HG03469 (cell line): ENCODE measurements around the gene CHRNA4.

Source experiments
- ATAC-seq: cut with Tn5 transposase; IDR thresholded peaks from one replicate; pipeline ENCODE4 v1.9.1; 2021; ENCODE audit warnings: mild to moderate bottlenecking, moderate library complexity, moderate number of reproducible peaks; ENCODE audit not compliant: unreplicated experiment

Gene CHRNA4

DNA sequence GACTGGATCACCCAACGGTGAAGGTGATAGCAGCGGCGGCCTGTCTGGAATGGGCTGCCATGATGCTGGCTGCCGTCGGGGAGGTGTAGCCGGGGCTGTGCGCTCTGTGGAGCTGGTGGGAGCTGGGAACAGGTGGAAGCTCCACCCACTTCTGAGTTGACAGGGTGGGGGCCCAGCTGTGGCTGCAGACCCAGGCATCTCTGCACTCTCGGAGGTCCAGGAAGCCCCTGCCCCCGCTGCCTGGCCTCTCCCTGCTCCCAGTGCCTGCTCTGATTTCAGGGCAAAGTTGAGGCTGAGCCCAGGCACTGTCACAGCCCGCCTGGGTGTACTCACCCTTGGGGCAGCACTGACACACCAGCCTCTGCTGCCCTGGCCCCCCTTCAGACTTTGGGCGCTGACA is 18.1 kb upstream of the CHRNA4 start:
- ATAC-seq = no peak

GRCh38 chr20:63378626-63379025 is 17.5 kb upstream of the CHRNA4 start:
- no peak for ATAC-seq

DNA sequence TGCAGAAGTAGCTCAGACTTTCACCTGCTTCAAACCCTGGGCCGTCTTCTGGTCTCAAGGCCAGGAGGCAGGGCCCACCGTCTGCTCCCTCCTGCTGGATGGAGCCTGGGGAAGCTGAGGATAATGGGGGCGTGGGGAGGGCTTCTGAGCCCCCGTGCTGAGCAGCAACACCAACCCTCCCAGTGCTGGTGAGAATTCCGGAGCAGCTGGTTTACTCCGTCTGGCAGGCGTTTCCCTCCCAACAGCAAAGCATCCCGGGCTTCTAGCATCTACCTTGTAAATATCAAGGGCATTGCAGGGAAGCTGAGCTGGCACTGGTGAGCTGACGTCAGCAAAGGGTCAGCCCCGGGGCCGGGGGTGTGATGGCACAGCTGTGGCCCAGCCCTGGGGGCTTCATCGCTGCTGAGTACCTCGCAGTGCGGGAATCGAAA is 16.8 kb upstream of the CHRNA4 start:
- no peak for ATAC-seq

DNA sequence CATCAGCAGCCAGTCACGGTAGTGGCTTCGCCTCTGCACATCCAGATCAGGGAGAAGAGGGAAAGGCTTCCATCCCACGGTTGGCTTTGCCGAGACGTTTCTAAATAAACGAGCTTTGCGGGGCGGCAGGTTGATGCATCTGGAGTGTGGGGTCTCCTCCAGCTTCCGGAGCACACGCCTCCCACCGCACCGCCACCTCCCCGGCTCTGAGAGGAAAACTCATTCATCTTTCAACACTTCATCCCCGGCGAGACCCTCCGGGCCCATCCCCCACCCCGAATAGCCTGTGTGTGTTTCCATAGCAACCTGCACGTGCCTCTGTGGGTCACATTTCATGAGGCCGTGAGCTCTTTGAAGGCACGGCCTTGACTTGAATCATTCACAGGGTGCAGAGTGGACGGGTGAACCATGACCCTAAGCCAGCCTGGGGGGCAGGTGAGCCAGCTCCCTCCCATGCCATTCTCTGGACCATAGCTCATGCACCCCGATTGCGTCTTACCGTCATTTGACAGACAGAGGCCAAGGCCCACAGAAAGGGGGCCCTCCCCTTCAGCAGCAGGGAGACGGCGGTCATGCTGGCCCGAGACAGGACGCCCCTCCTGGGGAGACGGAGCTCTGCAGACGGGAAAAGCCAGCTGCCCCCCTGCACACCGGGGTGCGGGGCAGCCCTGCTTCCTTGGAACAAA is 16.2 kb upstream of the CHRNA4 start:
- ATAC-seq = no peak

DNA sequence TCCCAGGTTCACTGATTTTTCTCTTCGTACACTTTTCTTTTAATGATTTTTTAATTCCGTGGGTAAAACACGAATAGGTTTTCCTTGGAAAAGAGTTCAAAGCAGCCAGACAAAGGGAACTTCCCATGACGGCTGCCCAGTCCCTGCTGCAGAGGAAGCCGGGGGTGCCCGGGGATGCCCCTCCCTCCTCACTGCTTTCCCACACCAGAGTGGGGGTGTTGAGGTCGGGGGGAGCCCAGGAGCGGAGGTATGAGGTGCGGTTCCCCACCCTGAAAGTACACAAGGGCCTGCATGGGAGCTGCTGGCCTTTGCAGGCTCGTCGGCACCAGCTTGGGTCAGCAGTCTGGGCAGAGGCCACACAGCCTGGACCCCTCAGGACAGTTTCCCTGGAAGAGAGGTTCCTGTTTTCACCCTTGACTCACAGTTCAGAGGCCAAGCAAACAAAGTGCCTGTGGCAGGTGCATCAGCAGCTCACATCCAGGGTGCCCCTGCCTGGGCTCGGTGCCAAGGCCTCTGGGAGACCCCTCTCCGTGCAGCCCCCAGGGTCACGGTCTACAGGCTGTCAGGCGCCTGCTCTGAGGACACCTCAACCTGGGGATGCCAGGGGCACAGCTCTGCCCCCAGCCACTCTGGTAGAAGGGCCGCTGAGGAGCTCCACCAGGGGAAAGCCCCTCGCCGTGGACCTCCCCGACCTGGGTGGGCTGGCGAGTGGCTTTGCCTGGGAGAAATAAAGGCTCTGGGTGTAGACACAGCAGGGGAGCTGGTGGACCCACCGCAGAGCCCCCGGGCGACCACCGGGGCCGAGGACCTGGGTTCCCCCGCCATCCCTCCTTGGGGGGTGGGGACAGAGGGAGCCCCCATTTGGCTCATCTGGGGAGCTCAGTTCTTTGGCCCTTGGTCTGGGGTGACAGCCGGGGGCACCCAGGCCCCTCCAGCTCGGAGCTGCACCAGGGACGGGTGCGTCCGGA is 15.4 kb upstream of the CHRNA4 start:
- ATAC-seq = no peak

DNA sequence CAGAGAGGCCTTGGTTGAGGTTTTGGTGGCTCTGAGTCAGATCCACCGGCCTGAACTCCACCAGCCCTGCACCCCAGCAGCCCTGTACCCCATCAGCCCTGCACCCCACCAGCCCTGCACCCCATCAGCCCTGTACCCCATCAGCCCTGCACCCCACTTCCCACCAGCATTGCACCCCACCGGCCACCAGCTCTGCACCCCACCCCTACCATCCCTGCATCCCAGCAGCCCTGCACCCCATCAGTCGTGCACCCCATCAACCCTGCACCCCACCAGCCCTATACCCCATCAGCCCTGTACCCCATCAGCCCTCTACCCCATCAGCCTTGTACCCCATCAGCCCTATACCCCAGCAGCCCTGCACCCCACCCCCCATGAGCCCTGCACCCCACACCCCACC is 14.3 kb upstream of the CHRNA4 start:
- no peak for ATAC-seq

- no peak for ATAC-seq
These were observed 13.4 kb upstream of the CHRNA4 start for GRCh38 chr20:63374504-63374903.

- no peak for ATAC-seq
These were observed 12.8 kb upstream of the CHRNA4 start for GRCh38 chr20:63373996-63374395.

- no peak for ATAC-seq
These were observed 12.1 kb upstream of the CHRNA4 start for GRCh38 chr20:63372971-63373885.

- ATAC-seq = no peak
These were observed 10.2 kb upstream of the CHRNA4 start for GRCh38 chr20:63371291-63371865.

DNA sequence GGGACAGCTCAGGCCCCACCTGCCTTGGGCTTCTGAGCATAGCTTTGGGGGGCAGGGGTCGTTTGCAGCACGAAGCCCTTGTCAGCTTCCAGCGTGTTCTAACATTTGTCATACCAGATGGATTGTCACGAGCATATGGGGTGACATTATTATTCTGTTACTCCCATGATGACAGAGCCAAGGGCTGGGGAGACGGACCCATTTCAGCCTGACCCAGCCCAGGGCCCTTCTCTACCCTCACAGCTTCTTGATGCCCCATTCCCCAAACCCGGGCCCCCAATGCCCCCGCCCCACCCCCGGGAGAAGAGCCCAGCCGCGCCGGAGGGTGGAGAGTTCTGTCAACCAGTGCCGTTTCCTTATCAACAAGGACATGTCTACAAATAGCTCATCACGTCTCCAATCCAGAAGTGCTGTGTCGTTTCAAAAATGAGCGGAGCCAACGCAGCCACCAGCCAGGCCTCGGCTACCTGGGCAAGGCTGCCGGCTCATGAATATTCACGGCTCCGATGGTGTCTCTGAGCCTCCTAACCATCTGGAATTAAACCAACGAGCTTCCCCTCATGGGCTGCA is 9.6 kb upstream of the CHRNA4 start:
- ATAC-seq = no peak

- ATAC-seq = no peak
These were observed 8.8 kb upstream of the CHRNA4 start for GRCh38 chr20:63369724-63370617.

- ATAC-seq = no peak
These were observed 7.9 kb upstream of the CHRNA4 start for GRCh38 chr20:63369024-63369530.

- no peak for ATAC-seq
These were observed 7.0 kb upstream of the CHRNA4 start for GRCh38 chr20:63368151-63368550.

DNA sequence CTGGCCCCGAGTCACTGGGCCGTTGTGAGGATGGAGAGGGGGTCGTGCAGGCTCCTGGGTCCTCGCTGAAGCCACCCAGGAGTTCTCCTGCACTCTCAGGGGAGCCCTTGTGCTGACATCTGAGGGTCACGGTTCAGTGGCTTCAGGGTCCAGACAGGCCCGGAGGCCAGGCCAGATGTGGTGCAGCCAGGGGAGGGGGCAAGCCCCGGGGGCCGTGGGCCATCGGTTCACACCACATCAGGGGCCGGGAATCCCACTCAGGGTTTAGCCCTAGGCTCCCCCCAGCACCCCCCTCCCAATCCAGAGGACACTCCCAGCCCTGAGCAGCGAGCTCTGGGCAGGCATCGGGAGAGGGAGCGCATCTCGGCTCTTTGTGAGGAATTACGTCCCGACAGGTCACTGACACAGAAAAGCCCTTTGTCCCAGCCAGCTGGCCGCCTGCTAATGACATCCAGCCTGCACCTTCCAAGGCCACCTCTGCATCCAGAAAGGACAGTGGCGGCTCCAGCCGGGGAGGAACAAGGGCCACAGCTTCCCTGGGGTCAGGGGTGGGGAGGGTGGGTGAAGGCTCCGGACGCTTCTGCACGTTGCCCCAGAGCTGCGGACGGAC is 6.4 kb upstream of the CHRNA4 start:
- no peak for ATAC-seq

- no peak for ATAC-seq
These were observed 5.5 kb upstream of the CHRNA4 start for GRCh38 chr20:63366390-63367365.

GRCh38 chr20:63365601-63366389 is 4.6 kb upstream of the CHRNA4 start:
- no peak for ATAC-seq
